Measurements from ENCODE around the gene VSIG10L. TPM values are rescaled to one million over a fixed set of nuclear protein-coding genes. Genes with fewer than 3 reads are reported as not detected.
A peak's percentile ranks its signal among the peaks of the same experiment; 100 is the strongest.

Gene VSIG10L
- polyA plus RNA-seq, 1 donor from 2014 or later = 1.5 TPM

GRCh38 chr19:51368366-51369282 is 26.7 kb upstream of the VSIG10L start, which contains the start of gene CLDND2:
Gene CLDND2 (minus strand): TSS chr19:51369003. CDS start chr19:51368577, 426 bp downstream.
- Mint-ChIP-seq H3K27me3 (no peaks in the 10 kb centered on the region), H3K4me3 (peak within 1 kb of the TSS; percentile 89 to 98 (median 96)), H3K36me3 (no peaks in the 10 kb centered on the region), H3K4me1 (peaks cover 6 to 18% (median 18%) of the 10 kb centered on the region in 3 donors), H3K9me3 (no peaks in the 10 kb centered on the region), H3K27ac (peak within 1 kb of the TSS; percentile 89 to 97 (median 93))

GRCh38 chr19:51367565-51368365 is 25.8 kb upstream of the VSIG10L start:
- Mint-ChIP-seq H3K36me3 (no peaks in the 10 kb centered on the region), H3K4me1 (peaks cover 6 to 23% (median 18%) of the 10 kb centered on the region in 3 donors), H3K27me3 (no peaks in the 10 kb centered on the region), H3K9me3 (no peaks in the 10 kb centered on the region), H3K27ac (peak overlapping the region; percentile 89 to 98 (median 97)), H3K4me3 (peak overlapping the region; percentile 89 to 98 (median 96))

- peak overlapping the region; percentile 89 to 98 (median 96) for H3K4me3 Mint-ChIP-seq
- H3K9me3 Mint-ChIP-seq = no peaks in the 10 kb centered on the region
- H3K4me1 Mint-ChIP-seq = peaks cover 6 to 24% (median 16%) of the 10 kb centered on the region in 3 donors
- H3K36me3 Mint-ChIP-seq = no peaks in the 10 kb centered on the region
- no peaks in the 10 kb centered on the region for H3K27me3 Mint-ChIP-seq
- peak overlapping the region; percentile 89 to 98 (median 97) for H3K27ac Mint-ChIP-seq
Observed at GRCh38 chr19:51367255-51367564, 25.3 kb upstream of the VSIG10L start.

GRCh38 chr19:51366389-51367254 is 24.7 kb upstream of the VSIG10L start:
- H3K4me1 Mint-ChIP-seq = peaks cover 6 to 24% (median 16%) of the 10 kb centered on the region in 3 donors
- H3K36me3 Mint-ChIP-seq = no peaks in the 10 kb centered on the region
- no peaks in the 10 kb centered on the region for H3K9me3 Mint-ChIP-seq
- H3K27ac Mint-ChIP-seq = peak overlapping the region; percentile 89 to 98 (median 97)
- H3K27me3 Mint-ChIP-seq = no peaks in the 10 kb centered on the region
- peak overlapping the region; percentile 89 to 98 (median 96) for H3K4me3 Mint-ChIP-seq

GRCh38 chr19:51365965-51366388 is 24.0 kb upstream of the VSIG10L start, which contains the start of gene ETFB:
Gene ETFB (minus strand): TSS chr19:51366388. CDS start chr19:51366326, 62 bp downstream.
- Mint-ChIP-seq H3K27ac (peak within 1 kb of the TSS; percentile 89 to 98 (median 97)), H3K4me1 (peaks cover 6 to 24% (median 16%) of the 10 kb centered on the region in 3 donors), H3K4me3 (peak within 1 kb of the TSS; percentile 89 to 98 (median 96)), H3K36me3 (no peaks in the 10 kb centered on the region), H3K9me3 (no peaks in the 10 kb centered on the region), H3K27me3 (no peaks in the 10 kb centered on the region)

GRCh38 chr19:51365211-51365964 is 23.4 kb upstream of the VSIG10L start:
- Mint-ChIP-seq H3K9me3 (no peaks in the 10 kb centered on the region), H3K4me3 (peak overlapping the region; percentile 89 to 98 (median 96)), H3K27ac (peak overlapping the region; percentile 89 to 98 (median 95)), H3K36me3 (no peaks in the 10 kb centered on the region), H3K4me1 (peaks cover 6 to 24% (median 16%) of the 10 kb centered on the region in 3 donors), H3K27me3 (no peaks in the 10 kb centered on the region)

GRCh38 chr19:51364200-51365106 is 22.5 kb upstream of the VSIG10L start:
- Mint-ChIP-seq H3K4me3 (peak overlapping the region in 3 of 4 donors; percentile 38 to 74 (median 47)), H3K36me3 (no peaks in the 10 kb centered on the region), H3K27ac (peak overlapping the region in 1 of 3 donors; percentile 34), H3K9me3 (no peaks in the 10 kb centered on the region), H3K4me1 (peaks cover 6 to 24% (median 16%) of the 10 kb centered on the region in 3 donors), H3K27me3 (no peaks in the 10 kb centered on the region)

- Mint-ChIP-seq H3K4me3 (no peak overlapping the region), H3K27ac (no peak overlapping the region), H3K4me1 (peaks cover 6 to 24% (median 17%) of the 10 kb centered on the region in 3 donors), H3K9me3 (no peaks in the 10 kb centered on the region), H3K36me3 (no peaks in the 10 kb centered on the region), H3K27me3 (no peaks in the 10 kb centered on the region)
Observed at GRCh38 chr19:51361239-51361638, 19.3 kb upstream of the VSIG10L start.

GRCh38 chr19:51359294-51359693 is 17.4 kb upstream of the VSIG10L start:
- no peaks in the 10 kb centered on the region for H3K9me3 Mint-ChIP-seq
- H3K4me3 Mint-ChIP-seq = no peak overlapping the region
- H3K27me3 Mint-ChIP-seq = no peaks in the 10 kb centered on the region
- H3K27ac Mint-ChIP-seq = no peak overlapping the region
- peaks cover 0 to 15% (median 12%) of the 10 kb centered on the region in 3 donors for H3K4me1 Mint-ChIP-seq
- H3K36me3 Mint-ChIP-seq = peaks cover 2% of the 10 kb centered on the region

GRCh38 chr19:51357952-51358351 is 16.0 kb upstream of the VSIG10L start:
- peaks cover 2% of the 10 kb centered on the region for H3K36me3 Mint-ChIP-seq
- no peaks in the 10 kb centered on the region for H3K9me3 Mint-ChIP-seq
- H3K27me3 Mint-ChIP-seq = no peaks in the 10 kb centered on the region
- H3K4me3 Mint-ChIP-seq = no peak overlapping the region
- peaks cover 0 to 8% (median 7%) of the 10 kb centered on the region in 3 donors for H3K4me1 Mint-ChIP-seq
- peak overlapping the region in 1 of 3 donors; percentile 50 for H3K27ac Mint-ChIP-seq

GRCh38 chr19:51356159-51356801 is 14.3 kb upstream of the VSIG10L start:
- H3K4me1 Mint-ChIP-seq = peaks cover 0 to 8% (median 1%) of the 10 kb centered on the region in 3 donors

GRCh38 chr19:51354742-51355148 is 12.8 kb upstream of the VSIG10L start:
- no peaks in the 10 kb centered on the region for H3K27me3 Mint-ChIP-seq
- H3K4me3 Mint-ChIP-seq = no peak overlapping the region
- H3K4me1 Mint-ChIP-seq = peaks cover 0 to 8% (median 1%) of the 10 kb centered on the region in 3 donors
- no peaks in the 10 kb centered on the region for H3K9me3 Mint-ChIP-seq
- peaks cover 4% of the 10 kb centered on the region for H3K36me3 Mint-ChIP-seq
- peak overlapping the region in 1 of 3 donors; percentile 32 for H3K27ac Mint-ChIP-seq

More at GRCh38 chr19:51356159-51356801, 14.3 kb upstream of the VSIG10L start:
- Mint-ChIP-seq H3K9me3 (no peaks in the 10 kb centered on the region), H3K27ac (peak overlapping the region in 1 of 3 donors; percentile 39), H3K27me3 (no peaks in the 10 kb centered on the region), H3K4me3 (no peak overlapping the region), H3K36me3 (peaks cover 4% of the 10 kb centered on the region)

All from IgD-negative memory B cell (primary cell).